Measurements from ENCODE around the gene ARFGEF3. TPM values are rescaled to one million over a fixed set of nuclear protein-coding genes. Genes with fewer than 3 reads are reported as not detected.

Gene ARFGEF3
- total RNA-seq, 1 donor, result under 0.01 TPM

- DNase-seq (ENCODE audit: insufficient read length, low spot score, missing footprints), result peak; percentile 74
- H3K27me3 ChIP-seq (ENCODE audit: insufficient read depth, low read length), result peaks cover 55% of the 10 kb centered on the region
- H4K20me1 ChIP-seq (ENCODE audit: insufficient read depth, low read length), result no peaks in the 10 kb centered on the region
- no peaks in the 10 kb centered on the region for H3K79me2 ChIP-seq (ENCODE audit: insufficient read depth, low read length)
- H2AFZ ChIP-seq (ENCODE audit: low read length), result no peak overlapping the region
- no peak overlapping the region for H3K4me3 ChIP-seq (ENCODE audit: insufficient read depth, low read length)
- H3K4me1 ChIP-seq (ENCODE audit: insufficient read depth, low read length), result peaks cover 4% of the 10 kb centered on the region
- H3K4me2 ChIP-seq (ENCODE audit: insufficient read depth, low read length), result no peak overlapping the region
- no peak overlapping the region for H3K27ac ChIP-seq (ENCODE audit: low read depth, low read length)
- no peaks in the 10 kb centered on the region for H3K36me3 ChIP-seq (ENCODE audit: insufficient read depth, low read length)
- no peaks in the 10 kb centered on the region for H3K9me3 ChIP-seq (ENCODE audit: low read depth, low read length)
- TF ChIP-seq CTCF (IDR thresholded peaks at IDR 0.05; ENCODE audit: extremely low read depth, low read depth, low read length), result no peak
These were observed 3.6 kb upstream of the ARFGEF3 start for GRCh38 chr6:138157986-138158638.

- peaks cover 63% of the 10 kb centered on the region for H3K27me3 ChIP-seq (ENCODE audit: insufficient read depth, low read length)
- no peaks in the 10 kb centered on the region for H3K9me3 ChIP-seq (ENCODE audit: low read depth, low read length)
- no peak overlapping the region for H3K4me3 ChIP-seq (ENCODE audit: insufficient read depth, low read length)
- H3K36me3 ChIP-seq (ENCODE audit: insufficient read depth, low read length), result no peaks in the 10 kb centered on the region
- peaks cover 4% of the 10 kb centered on the region for H3K4me1 ChIP-seq (ENCODE audit: insufficient read depth, low read length)
- peak; percentile 57 for DNase-seq (ENCODE audit: insufficient read length, low spot score, missing footprints)
- no peaks in the 10 kb centered on the region for H4K20me1 ChIP-seq (ENCODE audit: insufficient read depth, low read length)
- no peaks in the 10 kb centered on the region for H3K79me2 ChIP-seq (ENCODE audit: insufficient read depth, low read length)
- TF ChIP-seq CTCF (IDR thresholded peaks at IDR 0.05; ENCODE audit: extremely low read depth, low read depth, low read length), result no peak
- no peak overlapping the region for H2AFZ ChIP-seq (ENCODE audit: low read length)
- H3K27ac ChIP-seq (ENCODE audit: low read depth, low read length), result no peak overlapping the region
- no peak overlapping the region for H3K4me2 ChIP-seq (ENCODE audit: insufficient read depth, low read length)
These were observed 2.5 kb upstream of the ARFGEF3 start for GRCh38 chr6:138159246-138159645.

- no peak overlapping the region for H3K4me2 ChIP-seq (ENCODE audit: insufficient read depth, low read length)
- TF ChIP-seq CTCF (IDR thresholded peaks at IDR 0.05; ENCODE audit: extremely low read depth, low read depth, low read length), result no peak
- no peak overlapping the region for H3K4me3 ChIP-seq (ENCODE audit: insufficient read depth, low read length)
- no peak overlapping the region for H2AFZ ChIP-seq (ENCODE audit: low read length)
- peak; percentile 84 for DNase-seq (ENCODE audit: insufficient read length, low spot score, missing footprints)
- H3K36me3 ChIP-seq (ENCODE audit: insufficient read depth, low read length), result no peaks in the 10 kb centered on the region
- peaks cover 4% of the 10 kb centered on the region for H3K4me1 ChIP-seq (ENCODE audit: insufficient read depth, low read length)
- H3K79me2 ChIP-seq (ENCODE audit: insufficient read depth, low read length), result no peaks in the 10 kb centered on the region
- H3K9me3 ChIP-seq (ENCODE audit: low read depth, low read length), result no peaks in the 10 kb centered on the region
- no peak overlapping the region for H3K27ac ChIP-seq (ENCODE audit: low read depth, low read length)
- no peaks in the 10 kb centered on the region for H4K20me1 ChIP-seq (ENCODE audit: insufficient read depth, low read length)
- peaks cover 58% of the 10 kb centered on the region for H3K27me3 ChIP-seq (ENCODE audit: insufficient read depth, low read length)
These were observed 1.2 kb upstream of the ARFGEF3 start for GRCh38 chr6:138160329-138161087.

GRCh38 chr6:138161088-138161337, 726 bp upstream of the ARFGEF3 start:
- Histone ChIP-seq H3K36me3 (ENCODE audit: insufficient read depth, low read length) (no peaks in the 10 kb centered on the region), H2AFZ (ENCODE audit: low read length) (no peak overlapping the region), H3K4me2 (ENCODE audit: insufficient read depth, low read length) (no peak overlapping the region), H3K27me3 (ENCODE audit: insufficient read depth, low read length) (peaks cover 57% of the 10 kb centered on the region), H4K20me1 (ENCODE audit: insufficient read depth, low read length) (no peaks in the 10 kb centered on the region), H3K27ac (ENCODE audit: low read depth, low read length) (no peak overlapping the region), H3K79me2 (ENCODE audit: insufficient read depth, low read length) (no peaks in the 10 kb centered on the region), H3K4me1 (ENCODE audit: insufficient read depth, low read length) (peaks cover 4% of the 10 kb centered on the region), H3K4me3 (ENCODE audit: insufficient read depth, low read length) (peak overlapping the region; percentile 69), H3K9me3 (ENCODE audit: low read depth, low read length) (no peaks in the 10 kb centered on the region)
- TF ChIP-seq CTCF (IDR thresholded peaks at IDR 0.05; ENCODE audit: extremely low read depth, low read depth, low read length), result no peak
- DNase-seq (ENCODE audit: insufficient read length, low spot score, missing footprints), result no peak
